HepG2 (cell line): ENCODE measurements around the gene IKZF4. TPM values are rescaled to one million over a fixed set of nuclear protein-coding genes. Genes with fewer than 3 reads are reported as not detected.

Source experiments
- ATRX ChIP-seq: sonication (generic); formaldehyde crosslinking; IDR thresholded peaks from 2 replicates; pipeline ENCODE4 v1.4.0; 2020; ENCODE audit warnings: missing genetic modification reagents, borderline replicate concordance
- CCAR2 ChIP-seq: fragments of 200-400 bp; formaldehyde crosslinking; optimal IDR thresholded peaks from 2 replicates; pipeline ENCODE3; 2018; ENCODE audit warnings: low read depth, mild to moderate bottlenecking, low read length, moderate library complexity
- DNMT3B ChIP-seq: conservative IDR thresholded peaks from 2 replicates; pipeline ENCODE4 v1.6.1; 2016; ENCODE audit warnings: missing biosample characterization, control low read depth
- IRX3 ChIP-seq: sonication (generic); formaldehyde crosslinking; IDR thresholded peaks from 2 replicates; pipeline ENCODE4 v1.8.1; 2023; ENCODE audit warnings: mild to moderate bottlenecking, low read depth, missing genetic modification reagents, borderline replicate concordance
- KLF9 ChIP-seq: IDR thresholded peaks from 2 replicates; pipeline ENCODE4 v1.6.1; 2016; ENCODE audit warnings: low read depth
- LCORL ChIP-seq, 2 experiments: fragments of 450-650 bp in 1 of 2; sonication (generic) in 1 of 2; formaldehyde crosslinking in 1 of 2; IDR thresholded peaks; 2 replicates each; pipeline versions ENCODE4 v1.5.0 to v1.6.1; 2017 to 2020; ENCODE audit warnings: antibody characterized with exemption in 1 of 2, missing genetic modification reagents in 1 of 2
- POGK ChIP-seq: sonication (generic); formaldehyde crosslinking; conservative IDR thresholded peaks from 2 replicates; pipeline ENCODE4 v1.8.0; 2022; ENCODE audit warnings: mild to moderate bottlenecking, moderate library complexity, missing genetic modification reagents
- PRDM10 ChIP-seq: sonication (generic); formaldehyde crosslinking; IDR thresholded peaks from 2 replicates; pipeline ENCODE4 v1.4.0; 2020; ENCODE audit warnings: low read depth, missing genetic modification reagents
- REST ChIP-seq, 2 experiments: IDR thresholded peaks; 2 replicates each; pipeline ENCODE4 v1.6.1; 2011 to 2012; ENCODE audit warnings: low read length in 2 of 2, borderline replicate concordance in 1 of 2, low read depth in 1 of 2, mild to moderate bottlenecking in 1 of 2, moderate library complexity in 1 of 2
- ZBTB2 ChIP-seq: sonication (generic); formaldehyde crosslinking; IDR thresholded peaks from 2 replicates; pipeline ENCODE4 v1.8.0; 2022; ENCODE audit warnings: low read depth, missing genetic modification reagents
- ZC3H4 ChIP-seq: sonication (generic); formaldehyde crosslinking; IDR thresholded peaks from 2 replicates; pipeline ENCODE4 v1.4.0; 2020; ENCODE audit warnings: missing genetic modification reagents, borderline replicate concordance
- ZFYVE20 ChIP-seq: sonication (generic); formaldehyde crosslinking; IDR thresholded peaks from 2 replicates; pipeline ENCODE4 v1.8.0; 2023; ENCODE audit warnings: low read depth, mild to moderate bottlenecking, moderate library complexity, missing genetic modification reagents, borderline replicate concordance
- ZNF17 ChIP-seq: sonication (generic); formaldehyde crosslinking; IDR thresholded peaks from 2 replicates; pipeline ENCODE4 v1.5.0; 2020; ENCODE audit warnings: mild to moderate bottlenecking, missing genetic modification reagents
- ZNF225 ChIP-seq: sonication (generic); formaldehyde crosslinking; IDR thresholded peaks from 2 replicates; pipeline ENCODE4 v1.4.0; 2020; ENCODE audit warnings: mild to moderate bottlenecking, missing genetic modification reagents
- ZNF383 ChIP-seq: sonication (generic); formaldehyde crosslinking; IDR thresholded peaks from 2 replicates; pipeline ENCODE4 v1.4.0; 2020; ENCODE audit warnings: missing genetic modification reagents, mild to moderate bottlenecking, borderline replicate concordance
- ZNF720 ChIP-seq: sonication (generic); formaldehyde crosslinking; IDR thresholded peaks from 2 replicates; pipeline ENCODE4 v1.4.0; 2020; ENCODE audit warnings: missing genetic modification reagents
- polyA plus RNA-seq, 8 experiments: library from polyadenylated mRNA; depleted of rRNA in 3 of 8; stranded (reverse) in 7 of 8; unstranded in 1 of 8; fragments of >200 nt; fragmentation: Illumina TruSeq in 4 of 8; extraction: Trizol in 4 of 8; gene quantifications; 2 replicates each; pipeline versions ENCODE4 v1.2.1 to v1.2.3, GENCODE V29; 2011 to 2016; ENCODE audit warnings: low read depth in 4 of 8, missing spikeins in 1 of 8, mixed read lengths in 1 of 8; ENCODE audit not compliant: insufficient read depth in 1 of 8
- total RNA-seq, 5 experiments: library from RNA; depleted of rRNA; stranded (reverse); fragments of >200 nt; fragmentation: Illumina TruSeq; extraction: Trizol; gene quantifications; 2 replicates each; pipeline ENCODE4 v1.2.3, GENCODE V29; 2016; ENCODE audit warnings: low read depth in 1 of 5
- TF ChIP-seq, protein P1 (sequence below): sonication (generic); formaldehyde crosslinking; IDR thresholded peaks from 2 replicates; pipeline ENCODE4 v1.5.0; 2020; ENCODE audit warnings: mild to moderate bottlenecking, missing genetic modification reagents

IKZF4 gene
- total and polyA plus RNA-seq, 2 of the 13 experiments (the other 11 are each of a cell fraction or from before 2014, with no cell fraction given) = 0.58 to 2.2 TPM

DNA sequence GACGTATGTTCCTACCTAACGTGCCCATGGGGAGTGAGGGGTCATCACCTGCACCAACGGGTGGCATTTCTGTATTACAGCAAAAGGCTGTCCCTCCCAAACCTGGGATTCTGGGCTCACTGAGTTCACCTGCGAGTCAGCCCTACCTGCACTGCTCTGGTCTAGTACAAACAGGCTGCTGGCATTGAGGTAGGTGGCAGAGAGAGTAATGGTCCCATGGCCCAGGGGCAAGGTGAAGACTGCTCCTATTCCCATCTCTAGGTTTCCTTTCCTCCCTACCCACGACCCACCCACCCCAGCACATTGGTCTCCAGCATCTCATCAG lies 23.3 kb upstream of the IKZF4 start (continued):
- no peak for TF ChIP-seq ZFYVE20
- TF ChIP-seq IRX3 (CRISPR knock-in tag) = no peak
- TF ChIP-seq REST (IDR thresholded peaks at IDR 0.05; ENCODE audit: borderline replicate concordance in 1 of 2, low read depth in 1 of 2, low read length in 2 of 2) = no peak
- no peak for TF ChIP-seq KLF9 (CRISPR knock-in tag)
- no peak for TF ChIP-seq ZNF383 (CRISPR knock-in tag)
- no peak for TF ChIP-seq DNMT3B (CRISPR knock-in tag)
- no peak for TF ChIP-seq ZNF17
- TF ChIP-seq POGK (CRISPR knock-in tag) = 0 out of 2 replicates have a peak, but pooled peaks have one; percentile 1
- TF ChIP-seq PRDM10 (CRISPR knock-in tag) = 0 out of 2 replicates have a peak, but pooled peaks have one; percentile 1
- no peak for TF ChIP-seq ZNF720 (CRISPR knock-in tag)
- 0 out of 2 replicates have a peak, but pooled peaks have one; percentile 10 for TF ChIP-seq ZC3H4
- TF ChIP-seq, protein P1, sequence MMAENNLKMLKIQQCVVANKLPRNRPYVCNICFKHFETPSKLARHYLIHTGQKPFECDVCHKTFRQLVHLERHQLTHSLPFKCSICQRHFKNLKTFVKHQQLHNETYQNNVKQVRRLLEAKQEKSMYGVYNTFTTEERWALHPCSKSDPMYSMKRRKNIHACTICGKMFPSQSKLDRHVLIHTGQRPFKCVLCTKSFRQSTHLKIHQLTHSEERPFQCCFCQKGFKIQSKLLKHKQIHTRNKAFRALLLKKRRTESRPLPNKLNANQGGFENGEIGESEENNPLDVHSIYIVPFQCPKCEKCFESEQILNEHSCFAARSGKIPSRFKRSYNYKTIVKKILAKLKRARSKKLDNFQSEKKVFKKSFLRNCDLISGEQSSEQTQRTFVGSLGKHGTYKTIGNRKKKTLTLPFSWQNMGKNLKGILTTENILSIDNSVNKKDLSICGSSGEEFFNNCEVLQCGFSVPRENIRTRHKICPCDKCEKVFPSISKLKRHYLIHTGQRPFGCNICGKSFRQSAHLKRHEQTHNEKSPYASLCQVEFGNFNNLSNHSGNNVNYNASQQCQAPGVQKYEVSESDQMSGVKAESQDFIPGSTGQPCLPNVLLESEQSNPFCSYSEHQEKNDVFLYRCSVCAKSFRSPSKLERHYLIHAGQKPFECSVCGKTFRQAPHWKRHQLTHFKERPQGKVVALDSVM = no peak
- TF ChIP-seq LCORL (IDR thresholded peaks at IDR 0.05) = no peak
- TF ChIP-seq LCORL (CRISPR knock-in tag; IDR thresholded peaks at IDR 0.05) = no peak
- no peak for TF ChIP-seq CCAR2
- no peak for TF ChIP-seq ATRX (CRISPR knock-in tag)
- TF ChIP-seq ZNF225 (CRISPR knock-in tag) = peak; percentile 75; the same call in 1 of the 2 replicates
- no peak for TF ChIP-seq ZBTB2 (CRISPR knock-in tag)
